HG03097 (cell line): ENCODE measurements around the gene PARM1.
"Not testable (repeated sequence)": the region's sequence is repeated elsewhere in the genome, so short reads cannot be mapped to it uniquely, and the experiment has no call there.

ENCODE experiments used
- ATAC-seq: cut with Tn5 transposase; IDR thresholded peaks from one replicate; pipeline ENCODE4 v1.9.1; 2021; ENCODE audit not compliant: unreplicated experiment, low FRiP score

The PARM1 gene

DNA sequence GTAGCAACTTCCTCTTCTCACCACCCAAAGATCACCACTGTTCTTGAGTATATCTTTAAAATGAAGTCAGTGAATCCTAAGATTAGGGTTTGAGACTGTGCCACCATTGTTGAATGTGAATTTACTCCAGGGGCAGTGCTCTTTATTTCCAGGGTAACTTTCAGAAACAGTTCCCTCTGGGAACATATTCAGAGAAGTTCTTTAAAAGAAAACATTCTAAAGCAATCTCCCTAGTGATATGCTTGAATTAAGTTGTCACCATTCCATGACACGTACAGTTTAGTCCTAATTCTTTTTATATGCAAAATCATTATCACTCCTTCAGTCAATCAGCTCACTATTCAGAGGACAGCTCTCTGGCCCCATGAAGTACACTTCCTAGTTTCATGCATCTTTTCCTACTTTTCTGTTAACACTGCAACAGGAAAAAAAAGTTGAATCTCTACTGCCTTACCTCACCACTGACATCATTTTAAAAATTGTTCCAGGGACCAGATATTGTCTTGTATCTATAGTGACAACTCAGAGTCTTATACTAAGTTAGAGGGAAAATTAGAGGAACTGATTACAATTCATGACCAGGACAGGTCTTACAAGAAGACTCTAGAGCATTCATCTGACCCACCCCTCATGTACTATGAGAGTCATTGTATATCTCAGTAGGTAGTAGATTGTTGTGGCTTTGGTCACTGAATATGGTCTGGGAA lies 49.8 kb downstream of the PARM1 start:
- ATAC-seq = no peak

- no peak for ATAC-seq
Measured at GRCh38 chr4:74983253-74983635, 50.3 kb downstream of the PARM1 start.

DNA sequence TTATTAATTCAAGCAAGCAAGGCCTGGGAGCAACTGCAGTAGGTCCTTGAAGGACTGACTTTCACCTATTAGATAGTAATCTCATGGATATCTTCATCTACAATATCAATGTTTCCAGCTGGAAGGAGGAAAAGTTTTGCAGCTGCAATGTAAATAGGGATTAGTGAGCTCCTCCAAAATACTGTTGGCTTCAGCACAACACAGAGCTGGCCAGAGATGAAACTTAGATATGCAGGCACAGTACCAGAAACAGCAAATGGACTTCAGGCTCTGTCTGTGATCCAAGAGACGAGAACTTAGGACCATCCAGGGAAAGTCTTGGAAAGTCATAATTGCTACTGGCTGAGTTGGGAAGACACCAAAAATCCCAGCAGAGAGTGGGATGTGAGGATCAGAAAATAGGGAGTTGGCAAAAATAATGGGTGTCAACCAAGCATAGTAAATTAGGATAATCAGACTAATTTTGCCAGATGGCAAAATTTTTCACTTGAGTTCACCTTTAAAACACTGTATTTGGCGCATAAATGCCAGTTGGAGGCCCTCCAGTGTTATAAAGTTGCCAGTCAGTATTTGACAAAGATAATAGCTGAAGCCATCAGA lies 57.5 kb downstream of the PARM1 start:
- ATAC-seq = no peak

- ATAC-seq = not testable (repeated sequence)
Measured at GRCh38 chr4:74994436-74994835, 61.5 kb downstream of the PARM1 start.

- no peak for ATAC-seq
Measured at GRCh38 chr4:74996996-74997395, 64.1 kb downstream of the PARM1 start.

DNA sequence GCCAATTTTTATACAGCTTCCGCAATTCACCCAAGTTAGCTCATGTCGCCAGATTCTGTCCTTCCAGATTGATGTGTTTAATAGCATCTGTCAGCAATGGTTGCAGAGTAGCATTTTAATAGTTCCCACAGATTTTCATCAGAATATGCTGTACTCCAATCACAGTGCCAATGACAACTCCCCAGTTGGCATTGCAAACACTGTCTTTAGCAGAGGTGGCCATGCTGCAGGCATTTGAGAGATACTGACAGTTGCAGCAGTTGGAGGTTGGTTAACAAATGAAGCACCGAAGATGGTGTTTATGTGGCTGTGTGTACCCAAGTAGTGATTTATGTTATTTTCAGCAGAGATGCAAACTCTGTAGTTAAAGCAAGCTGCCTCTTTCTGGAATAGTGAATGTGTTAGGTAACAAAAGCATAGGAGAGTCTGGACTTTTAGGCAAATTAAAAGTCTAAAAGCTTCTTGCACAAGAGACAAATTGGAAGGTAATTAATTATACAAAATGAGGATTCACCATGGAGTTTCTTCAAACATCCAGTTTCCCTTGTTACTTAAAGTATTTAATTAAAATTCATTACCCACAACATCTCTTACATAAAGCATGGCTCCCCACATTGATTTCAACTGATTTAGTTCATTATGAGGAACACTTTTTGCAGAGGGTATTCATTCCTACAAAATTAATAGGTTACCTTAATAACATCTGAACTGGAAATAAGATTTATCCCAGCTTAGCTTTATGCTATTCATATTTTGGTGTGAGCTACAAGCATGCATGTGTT lies 65.2 kb downstream of the PARM1 start:
- no peak for ATAC-seq

DNA sequence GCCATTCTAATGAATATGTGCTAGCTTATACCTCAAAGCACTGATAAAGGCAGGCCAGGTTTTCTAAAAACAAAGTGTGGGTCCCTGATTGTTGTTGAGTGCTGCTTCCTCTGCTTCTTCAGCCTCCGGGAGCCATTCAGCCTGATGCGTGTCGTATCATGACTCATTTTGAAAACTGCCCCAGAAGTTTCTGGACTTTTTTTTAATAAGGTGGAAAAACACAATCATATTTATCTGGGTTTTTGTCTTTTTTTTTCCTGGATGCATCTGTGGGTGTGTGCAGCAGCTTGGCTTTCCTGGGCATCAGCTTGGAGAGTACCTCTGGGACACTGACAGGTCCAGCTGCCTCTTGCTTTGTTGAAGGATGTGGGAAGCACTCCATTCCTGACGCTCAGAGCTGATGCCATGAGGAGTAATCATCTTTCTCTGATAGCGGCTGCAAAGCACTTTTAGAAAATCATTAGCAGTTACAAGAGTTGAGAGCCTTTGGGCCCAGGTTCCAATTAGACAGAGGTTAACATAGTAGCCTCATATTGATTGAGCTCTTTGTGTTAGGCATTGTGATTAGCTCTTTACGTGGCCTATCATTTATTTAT lies 66.9 kb downstream of the PARM1 start:
- no peak for ATAC-seq

DNA sequence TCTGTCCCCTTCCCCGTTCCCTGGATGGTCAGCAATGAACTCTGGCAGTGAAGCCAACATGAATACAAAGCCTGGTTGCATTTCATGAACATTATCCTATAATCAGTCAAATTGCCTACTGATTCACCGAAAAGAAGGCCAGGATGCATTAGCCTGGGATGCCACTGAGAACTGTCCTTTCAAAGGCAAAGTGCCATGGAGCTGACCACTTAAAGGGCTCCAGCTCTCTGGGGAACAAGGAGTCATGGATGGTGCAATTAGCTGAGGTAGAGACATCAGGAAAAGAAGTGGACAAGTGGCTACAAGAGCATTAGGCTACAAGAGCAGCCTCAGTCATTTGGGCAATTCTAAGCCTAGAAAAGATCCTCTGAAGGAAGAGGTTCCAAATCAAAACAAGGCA lies 69.0 kb downstream of the PARM1 start:
- ATAC-seq = no peak

DNA sequence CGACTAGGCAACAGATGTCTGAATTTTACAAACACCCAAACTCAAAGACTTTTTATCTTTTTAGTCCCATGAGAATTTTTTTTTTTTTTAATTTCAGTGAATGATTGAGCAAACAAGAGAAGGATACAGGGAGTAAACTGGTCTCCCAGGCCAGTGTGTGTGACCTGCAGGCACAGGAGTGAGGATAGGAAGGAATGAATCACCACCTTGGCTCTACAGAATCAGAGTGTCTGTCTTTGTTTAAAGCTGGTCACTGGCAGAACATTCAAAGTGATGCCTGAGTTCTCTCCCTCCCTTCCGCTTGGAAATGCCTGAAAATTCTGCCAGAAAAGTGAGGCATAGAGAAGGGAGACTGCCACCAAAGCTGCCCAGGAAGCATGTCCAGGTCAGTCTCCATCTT lies 69.5 kb downstream of the PARM1 start:
- no peak for ATAC-seq

DNA sequence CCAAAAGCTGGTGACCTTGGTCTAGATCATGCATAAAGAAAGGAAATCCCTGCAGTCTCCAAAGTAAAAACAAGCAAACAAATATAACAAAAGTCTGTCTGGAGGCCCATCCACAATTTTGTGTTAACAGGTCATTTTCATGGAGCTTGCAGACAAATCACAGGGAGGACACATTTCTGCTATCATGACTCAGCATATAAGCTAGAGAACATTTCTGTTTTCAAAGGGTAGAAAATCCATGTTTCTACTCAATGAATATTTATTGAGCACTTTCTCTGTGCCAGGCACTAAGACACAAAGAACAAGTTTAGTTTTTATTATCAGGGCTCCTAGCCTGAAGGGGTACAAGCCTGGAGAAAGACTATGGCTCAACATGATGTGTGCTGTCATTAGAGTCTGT lies 71.1 kb downstream of the PARM1 start:
- no peak for ATAC-seq

GRCh38 chr4:75004755-75005668 lies 72.1 kb downstream of the PARM1 start:
- peak; percentile 70 for ATAC-seq

DNA sequence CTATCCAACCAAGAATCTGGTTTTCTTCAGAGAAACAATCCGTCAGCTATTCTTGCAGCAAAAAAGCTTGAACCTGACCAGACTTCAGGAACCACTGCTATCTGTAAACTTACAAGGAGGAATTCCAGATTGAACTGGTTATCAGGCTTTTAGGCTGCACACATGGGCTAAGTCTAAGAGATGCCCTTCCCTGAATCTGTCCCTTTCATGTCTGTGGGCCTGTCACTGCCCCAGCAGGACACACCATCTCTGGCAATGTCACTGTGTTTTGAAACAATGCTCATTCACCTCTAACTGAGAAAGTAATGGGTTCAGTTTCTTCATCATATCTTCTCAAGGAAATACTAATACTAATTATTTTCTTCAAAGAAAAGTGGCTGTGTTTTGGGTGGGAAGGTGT lies 72.8 kb downstream of the PARM1 start:
- no peak for ATAC-seq

- no peak for ATAC-seq
Measured at GRCh38 chr4:75007891-75008290, 75.0 kb downstream of the PARM1 start.

DNA sequence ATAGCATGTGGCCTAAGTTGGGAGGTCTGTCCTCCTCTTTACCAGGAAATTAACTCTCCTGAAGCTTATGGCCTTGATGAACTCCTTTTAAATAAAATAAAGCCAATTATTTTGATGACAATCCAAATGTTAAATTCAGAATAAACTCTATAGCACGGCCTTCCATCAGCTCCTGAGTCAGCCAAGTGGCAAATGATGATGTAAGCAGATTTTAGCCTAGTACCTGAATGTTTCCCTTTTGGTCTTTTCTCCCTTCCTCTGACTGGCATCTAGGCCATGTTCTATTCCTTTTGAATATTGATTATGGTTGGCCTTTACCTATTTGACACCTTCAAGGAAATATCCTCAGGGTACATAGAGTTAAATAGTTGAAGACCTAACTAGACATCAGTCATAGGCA lies 76.2 kb downstream of the PARM1 start:
- no peak for ATAC-seq

DNA sequence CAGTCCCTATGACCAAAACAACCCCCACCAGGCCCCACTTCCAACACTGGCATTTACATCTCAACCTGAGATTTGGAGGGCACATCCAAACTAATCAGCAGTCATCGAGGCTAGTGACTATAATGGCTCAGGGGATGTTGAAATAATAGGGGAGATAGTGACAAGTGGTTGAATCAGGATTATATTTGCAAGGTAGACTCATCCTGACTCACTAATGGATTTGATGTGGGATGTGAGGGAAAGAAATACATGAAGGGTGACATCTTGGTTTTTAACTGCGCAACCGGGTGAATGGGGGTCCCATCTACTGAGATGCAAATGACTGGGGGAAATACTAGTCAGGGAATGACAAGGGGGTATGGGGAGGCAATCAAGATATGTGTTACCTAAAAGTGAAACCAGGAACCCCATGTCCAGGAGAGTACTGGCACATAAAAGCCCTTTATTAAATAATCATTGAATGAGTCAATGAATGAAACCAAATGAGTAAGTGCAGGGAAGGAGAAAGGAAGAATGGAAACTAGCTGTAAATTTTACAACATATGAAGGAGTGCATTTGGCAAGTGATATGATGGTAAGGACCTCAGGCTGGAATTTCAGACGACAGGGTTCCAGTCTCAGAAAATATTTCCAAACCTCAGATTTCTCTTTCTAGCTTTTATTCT lies 78.3 kb downstream of the PARM1 start:
- no peak for ATAC-seq

GRCh38 chr4:75015627-75016026 lies 82.7 kb downstream of the PARM1 start:
- no peak for ATAC-seq

DNA sequence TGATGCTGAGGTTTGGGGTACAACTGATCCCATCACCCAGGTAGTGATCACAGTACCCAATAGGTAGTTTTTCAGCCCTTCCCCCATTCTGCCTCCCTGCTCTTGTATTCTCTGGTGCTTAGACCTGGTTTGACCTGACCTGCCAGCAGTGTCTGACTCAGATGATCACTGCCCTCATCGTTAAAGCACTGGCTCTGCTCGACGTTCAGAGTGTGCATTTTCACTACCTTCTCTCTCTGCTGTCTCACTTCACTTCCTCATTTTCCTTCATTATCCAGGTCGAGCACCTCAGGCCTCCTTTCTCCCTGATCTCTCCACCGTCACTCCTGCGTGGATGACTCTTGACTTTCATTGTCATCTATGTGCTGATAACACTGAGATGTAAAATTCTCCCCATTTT lies 83.6 kb downstream of the PARM1 start:
- ATAC-seq = no peak

GRCh38 chr4:75018811-75019479 lies 86.0 kb downstream of the PARM1 start:
- ATAC-seq = no peak

DNA sequence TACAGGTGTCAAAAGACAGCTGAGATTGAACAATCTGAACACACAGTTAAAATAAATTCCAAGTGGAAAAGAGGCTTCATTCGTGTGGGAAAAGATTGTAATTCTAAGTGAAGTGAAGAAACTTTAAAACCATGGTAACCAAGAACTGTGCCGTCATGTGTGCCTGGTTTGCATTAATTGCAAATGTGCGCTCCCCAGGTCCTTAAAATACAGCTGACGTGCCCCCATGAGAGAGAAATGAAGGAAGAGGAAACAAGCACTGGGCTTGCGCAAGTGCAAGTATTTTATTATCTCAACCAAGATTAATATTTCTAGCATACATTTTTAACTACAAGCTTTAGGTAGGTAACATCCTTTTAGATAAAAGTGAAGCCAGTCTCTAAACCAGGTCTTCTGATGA lies 92.5 kb downstream of the PARM1 start:
- ATAC-seq = no peak
